CD4-positive, alpha-beta T cell treated with Interleukin-6 at 100 ng/mL for 8 hours (primary cell): ENCODE results near the gene PACRGL.
"Not testable (repeated sequence)": the region's sequence is repeated elsewhere in the genome, so short reads cannot be mapped to it uniquely, and the experiment has no call there.

Source experiments
- DNase-seq: peaks from one replicate; pipeline ENCODE4 v3.0.0-alpha.2; 2020; ENCODE audit warnings: mixed read lengths, low spot score

The PACRGL gene

GRCh38 chr4:20723463-20723862 lies 23.2 kb downstream of the PACRGL start:
- DNase-seq = no peak

- DNase-seq = no peak
Measured at GRCh38 chr4:20724915-20725314, 24.7 kb downstream of the PACRGL start.

GRCh38 chr4:20735931-20736330 lies 35.7 kb downstream of the PACRGL start:
- DNase-seq = no peak

- DNase-seq = not testable (repeated sequence)
Measured at GRCh38 chr4:20746000-20746399, 45.7 kb downstream of the PACRGL start.

- no peak for DNase-seq
Measured at GRCh38 chr4:20752641-20753040, 52.4 kb downstream of the PACRGL start.

GRCh38 chr4:20754036-20754435 lies 53.8 kb downstream of the PACRGL start:
- DNase-seq = no peak

- no peak for DNase-seq
Measured at GRCh38 chr4:20760053-20760452, 59.8 kb downstream of the PACRGL start.

- no peak for DNase-seq
Measured at GRCh38 chr4:20761382-20761781, 61.1 kb downstream of the PACRGL start.

- no peak for DNase-seq
Measured at GRCh38 chr4:20761826-20762225, 61.6 kb downstream of the PACRGL start.

GRCh38 chr4:20764366-20764992 lies 64.2 kb downstream of the PACRGL start:
- DNase-seq = no peak

- no peak for DNase-seq
Measured at GRCh38 chr4:20773144-20773997, 73.1 kb downstream of the PACRGL start.

GRCh38 chr4:20778896-20779295 lies 78.6 kb downstream of the PACRGL start:
- DNase-seq = no peak

GRCh38 chr4:20783134-20783533 lies 82.9 kb downstream of the PACRGL start:
- not testable (repeated sequence) for DNase-seq

GRCh38 chr4:20787940-20788665 lies 87.8 kb downstream of the PACRGL start:
- no peak for DNase-seq
